Astrocyte (in vitro differentiated cells and primary cell): ENCODE data around the gene LRMDA. TPM values are rescaled to one million over a fixed set of nuclear protein-coding genes. Genes with fewer than 3 reads are reported as not detected.

Experiments used
- DNase-seq: peaks from one replicate; pipeline ENCODE4 v3.0.0-alpha.2; 2010; ENCODE audit warnings: low read depth
- FAIRE-seq: peaks from 2 replicates; lab custom pipeline; 2011; peaks lifted over from hg19 to GRCh38; lab: Jason Lieb, UNC
- H2AFZ ChIP-seq: 2 replicates; pipeline ENCODE4 v1.6.0; 2012; ENCODE audit warnings: low read depth, low read length, inconsistent platforms
- H3K27ac ChIP-seq: 2 replicates; pipeline ENCODE4 v1.5.1; 2011; ENCODE audit warnings: low read depth, low read length, inconsistent platforms
- H3K27me3 ChIP-seq: 2 replicates; pipeline ENCODE4 v1.6.0; 2011; ENCODE audit warnings: low read length, inconsistent platforms; ENCODE audit not compliant: insufficient read depth
- H3K36me3 ChIP-seq: 2 replicates; pipeline ENCODE4 v1.5.1; 2011; ENCODE audit warnings: low read length, inconsistent platforms; ENCODE audit not compliant: insufficient read depth
- H3K4me1 ChIP-seq: 2 replicates; pipeline ENCODE4 v1.5.1; 2011; ENCODE audit warnings: low read length, inconsistent platforms; ENCODE audit not compliant: insufficient read depth
- H3K4me2 ChIP-seq: 2 replicates; pipeline ENCODE4 v1.6.0; 2012; ENCODE audit warnings: low read length, inconsistent platforms
- H3K4me3 ChIP-seq: 2 replicates; pipeline ENCODE4 v1.5.1; 2011; ENCODE audit warnings: low read depth, mild to moderate bottlenecking, low read length, inconsistent platforms; ENCODE audit not compliant: insufficient read depth
- H3K79me2 ChIP-seq: 2 replicates; pipeline ENCODE4 v1.6.0; 2012; ENCODE audit warnings: mild to moderate bottlenecking, low read length, inconsistent platforms; ENCODE audit not compliant: insufficient read depth
- H3K9ac ChIP-seq: 2 replicates; pipeline ENCODE4 v1.6.0; 2012; ENCODE audit warnings: mild to moderate bottlenecking, low read length, inconsistent platforms
- H3K9me3 ChIP-seq: 2 replicates; pipeline ENCODE4 v1.5.1; 2012; ENCODE audit warnings: low read depth, mild to moderate bottlenecking, low read length, inconsistent platforms; ENCODE audit not compliant: insufficient read depth
- H4K20me1 ChIP-seq: 2 replicates; pipeline ENCODE4 v1.6.0; 2012; ENCODE audit warnings: low read length, inconsistent platforms; ENCODE audit not compliant: insufficient read depth
- H3K27ac Mint-ChIP-seq: one replicate; pipeline ENCODE4 v1.8.0; 2021; ENCODE audit warnings: mild to moderate bottlenecking, mixed read lengths; ENCODE audit not compliant: unreplicated experiment
- H3K27me3 Mint-ChIP-seq: one replicate; pipeline ENCODE4 v1.8.0; 2021; ENCODE audit warnings: low read depth, mixed read lengths; ENCODE audit not compliant: unreplicated experiment
- H3K36me3 Mint-ChIP-seq: one replicate; pipeline ENCODE4 v1.8.0; 2021; ENCODE audit warnings: low read depth, mixed read lengths; ENCODE audit not compliant: unreplicated experiment
- H3K4me1 Mint-ChIP-seq: one replicate; pipeline ENCODE4 v1.8.0; 2021; ENCODE audit warnings: low read depth, mixed read lengths; ENCODE audit not compliant: unreplicated experiment
- H3K4me3 Mint-ChIP-seq: one replicate; pipeline ENCODE4 v1.8.0; 2021; ENCODE audit warnings: mild to moderate bottlenecking, moderate library complexity, mixed read lengths; ENCODE audit not compliant: unreplicated experiment
- H3K9me3 Mint-ChIP-seq: one replicate; pipeline ENCODE4 v1.8.0; 2021; ENCODE audit warnings: mild to moderate bottlenecking, mixed read lengths; ENCODE audit not compliant: unreplicated experiment
- CTCF ChIP-seq: IDR thresholded peaks from 2 replicates; pipeline ENCODE4 v1.5.1; 2011; ENCODE audit warnings: low read depth, mild to moderate bottlenecking, inconsistent platforms, low read length, moderate library complexity; ENCODE audit not compliant: insufficient read depth
- EZH2 ChIP-seq: IDR thresholded peaks from 2 replicates; pipeline ENCODE4 v1.6.1; 2012; ENCODE audit warnings: mild to moderate bottlenecking, low read length, inconsistent platforms; ENCODE audit not compliant: insufficient read depth
- total RNA-seq: library from RNA; stranded (reverse); gene quantifications from 2 replicates; pipeline ENCODE4 v1.2.1, GENCODE V29; 2021

The LRMDA gene
- total RNA-seq, 1 donor from 2014 or later = 2.7 TPM

GRCh38 chr10:76420725-76421124, 989.3 kb downstream of the LRMDA start:
- H3K27ac ChIP-seq = no peak overlapping the region
- no peaks in the 10 kb centered on the region for H3K79me2 ChIP-seq
- H3K36me3 Mint-ChIP-seq = no peaks in the 10 kb centered on the region
- H3K9me3 ChIP-seq = no peaks in the 10 kb centered on the region
- no peaks in the 10 kb centered on the region for H3K9me3 Mint-ChIP-seq
- H3K27me3 Mint-ChIP-seq = no peaks in the 10 kb centered on the region
- no peaks in the 10 kb centered on the region for H3K36me3 ChIP-seq
- no peak overlapping the region for H3K9ac ChIP-seq
- no peaks in the 10 kb centered on the region for H3K4me1 Mint-ChIP-seq
- no peaks in the 10 kb centered on the region for H3K4me1 ChIP-seq
- TF ChIP-seq CTCF = no peak
- no peak for TF ChIP-seq EZH2
- no peaks in the 10 kb centered on the region for H3K27me3 ChIP-seq
- H4K20me1 ChIP-seq = no peaks in the 10 kb centered on the region
- no peak for DNase-seq
- H3K4me3 Mint-ChIP-seq = no peak overlapping the region
- no peak overlapping the region for H3K27ac Mint-ChIP-seq
- FAIRE-seq = no peak
- no peak overlapping the region for H3K4me3 ChIP-seq
- H2AFZ ChIP-seq = no peak overlapping the region
- H3K4me2 ChIP-seq = no peak overlapping the region

- no peak overlapping the region for H3K27ac ChIP-seq
- no peaks in the 10 kb centered on the region for H3K27me3 Mint-ChIP-seq
- DNase-seq = no peak
Observed at GRCh38 chr10:76422769-76423168, 991.3 kb downstream of the LRMDA start.

More at GRCh38 chr10:76422769-76423168, 991.3 kb downstream of the LRMDA start:
- Histone ChIP-seq H3K36me3 (no peaks in the 10 kb centered on the region), H3K9me3 (no peaks in the 10 kb centered on the region), H3K79me2 (no peaks in the 10 kb centered on the region), H3K4me3 (no peak overlapping the region), H2AFZ (no peak overlapping the region), H3K27me3 (no peaks in the 10 kb centered on the region), H3K4me2 (no peak overlapping the region), H4K20me1 (no peaks in the 10 kb centered on the region), H3K4me1 (no peaks in the 10 kb centered on the region), H3K9ac (no peak overlapping the region)
- Mint-ChIP-seq H3K4me1 (peaks cover 1% of the 10 kb centered on the region), H3K27ac (no peak overlapping the region), H3K36me3 (no peaks in the 10 kb centered on the region), H3K4me3 (no peak overlapping the region), H3K9me3 (no peaks in the 10 kb centered on the region)
- FAIRE-seq = no peak
- TF ChIP-seq CTCF = no peak
- no peak for TF ChIP-seq EZH2
